GM21619 (cell line): ENCODE results near the gene CEP128.
A peak's percentile ranks its signal among the peaks of the same experiment; 100 is the strongest.

ENCODE experiments used
- ATAC-seq: cut with Tn5 transposase; IDR thresholded peaks from one replicate; pipeline ENCODE4 v1.9.1; 2021; ENCODE audit not compliant: unreplicated experiment

Gene CEP128

GRCh38 chr14:80564051-80564450 is 377.5 kb downstream of the CEP128 start:
- no peak for ATAC-seq

- peak; percentile 99 for ATAC-seq
Measured at GRCh38 chr14:80560800-80561657, 380.5 kb downstream of the CEP128 start.

GRCh38 chr14:80554139-80554538 is 387.4 kb downstream of the CEP128 start:
- no peak for ATAC-seq

GRCh38 chr14:80549141-80549540 is 392.4 kb downstream of the CEP128 start:
- no peak for ATAC-seq

- ATAC-seq = no peak
Measured at GRCh38 chr14:80545935-80546854, 395.3 kb downstream of the CEP128 start.

- no peak for ATAC-seq
Measured at GRCh38 chr14:80544366-80544765, 397.2 kb downstream of the CEP128 start.

GRCh38 chr14:80543211-80543610 is 398.3 kb downstream of the CEP128 start:
- ATAC-seq = no peak

- ATAC-seq = no peak
Measured at GRCh38 chr14:80538633-80539375, 402.7 kb downstream of the CEP128 start.

- ATAC-seq = no peak
Measured at GRCh38 chr14:80537626-80538025, 403.9 kb downstream of the CEP128 start.

GRCh38 chr14:80536456-80536855 is 405.1 kb downstream of the CEP128 start:
- no peak for ATAC-seq

- ATAC-seq = no peak
Measured at GRCh38 chr14:80535171-80535570, 406.4 kb downstream of the CEP128 start.

GRCh38 chr14:80523518-80524117 is 417.9 kb downstream of the CEP128 start:
- no peak for ATAC-seq

- no peak for ATAC-seq
Measured at GRCh38 chr14:80522936-80523335, 418.6 kb downstream of the CEP128 start.

- ATAC-seq = no peak
Measured at GRCh38 chr14:80522411-80522810, 419.1 kb downstream of the CEP128 start.

GRCh38 chr14:80521456-80521855 is 420.1 kb downstream of the CEP128 start:
- no peak for ATAC-seq

- no peak for ATAC-seq
Measured at GRCh38 chr14:80519002-80519401, 422.5 kb downstream of the CEP128 start.

- ATAC-seq = no peak
Measured at GRCh38 chr14:80518173-80518572, 423.4 kb downstream of the CEP128 start.

- no peak for ATAC-seq
Measured at GRCh38 chr14:80507292-80507869, 434.2 kb downstream of the CEP128 start.

GRCh38 chr14:80504781-80505180 is 436.8 kb downstream of the CEP128 start:
- no peak for ATAC-seq

- ATAC-seq = no peak
Measured at GRCh38 chr14:80498533-80498932, 443.0 kb downstream of the CEP128 start.
